Measurements from ENCODE around the gene KCNQ1.

The KCNQ1 gene

DNA sequence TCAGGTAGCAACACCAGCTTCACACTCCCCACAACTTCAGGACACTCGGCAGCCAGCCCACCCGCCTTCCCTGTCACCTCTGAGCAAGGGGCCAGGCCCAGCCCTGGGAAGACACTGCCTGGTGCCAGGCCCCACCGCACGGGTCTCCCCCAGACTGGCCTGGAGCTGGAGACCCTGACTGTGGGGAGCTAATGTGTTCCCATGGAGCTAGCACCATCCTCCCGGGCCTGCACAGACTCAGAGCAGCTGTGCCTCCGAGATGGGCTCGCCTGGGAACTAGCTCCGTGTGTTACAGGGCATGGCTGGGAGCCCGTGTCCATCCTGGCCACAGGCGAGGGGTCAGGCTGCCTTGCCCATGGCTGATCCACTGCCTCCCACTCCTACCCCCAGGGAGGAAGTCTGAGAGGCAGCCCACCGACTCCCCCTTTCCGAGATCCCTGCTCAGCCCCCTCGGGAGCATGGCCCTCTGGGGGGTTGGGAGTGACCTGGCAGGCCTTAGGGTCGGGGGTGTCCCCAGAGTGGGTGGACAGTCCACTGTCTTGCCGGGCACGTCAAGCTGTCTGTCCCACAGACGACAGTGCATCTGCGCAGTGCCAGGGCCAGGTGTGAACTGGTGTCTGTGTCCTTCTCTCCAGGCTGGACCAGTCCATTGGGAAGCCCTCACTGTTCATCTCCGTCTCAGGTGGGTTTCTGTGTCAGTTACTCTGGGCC, 331.7 kb downstream of the KCNQ1 start:
- no peak for DNase-seq

DNA sequence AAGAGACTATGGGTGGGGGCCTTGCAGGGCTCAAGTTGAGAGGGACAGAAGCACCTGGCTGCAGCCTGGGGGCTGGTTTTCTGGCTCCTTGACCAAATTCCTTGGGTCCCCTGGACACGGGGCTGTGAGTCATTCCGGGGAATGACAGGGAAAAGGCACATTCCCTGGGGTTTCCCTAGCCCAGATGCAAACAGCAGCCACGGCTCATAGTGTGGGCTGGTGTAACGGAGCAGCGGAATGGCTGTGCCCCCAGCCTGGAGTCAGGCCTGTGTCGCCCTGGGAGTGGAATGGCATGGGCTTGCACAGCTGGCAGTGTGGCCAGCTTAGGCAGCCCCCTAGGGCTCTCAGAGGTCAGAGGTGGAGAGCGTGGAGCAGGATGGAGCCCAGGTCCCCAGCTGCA, 332.6 kb downstream of the KCNQ1 start:
- no peak for DNase-seq

- no peak for DNase-seq
Measured at GRCh38 chr11:2777871-2778629, 333.2 kb downstream of the KCNQ1 start.

- DNase-seq: no peak
Measured at GRCh38 chr11:2778630-2779498, 334.1 kb downstream of the KCNQ1 start.

DNA sequence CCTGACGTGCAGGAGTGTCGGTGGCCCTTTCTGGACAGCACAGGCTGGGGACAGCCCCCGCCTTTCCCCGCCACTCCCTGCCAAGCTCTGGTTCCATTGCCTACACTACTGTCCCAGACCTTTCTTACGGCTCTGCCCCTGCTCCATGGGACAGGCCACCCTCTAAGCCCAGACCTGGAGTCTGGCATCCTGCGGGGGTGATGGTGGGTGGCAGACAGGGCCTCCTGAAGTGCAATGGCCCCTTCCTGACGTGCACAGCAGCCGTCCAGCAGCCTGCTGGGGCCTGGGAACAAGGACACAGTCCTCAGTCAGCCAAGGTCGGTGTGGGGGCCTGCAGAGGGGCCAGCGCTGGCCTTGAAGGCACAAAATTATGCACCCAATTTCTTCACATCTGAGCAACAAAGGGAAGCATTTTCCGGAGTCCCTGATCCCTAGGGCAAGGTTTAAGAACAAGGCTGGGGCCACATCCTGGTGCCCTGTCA, 334.7 kb downstream of the KCNQ1 start:
- no peak for DNase-seq

DNA sequence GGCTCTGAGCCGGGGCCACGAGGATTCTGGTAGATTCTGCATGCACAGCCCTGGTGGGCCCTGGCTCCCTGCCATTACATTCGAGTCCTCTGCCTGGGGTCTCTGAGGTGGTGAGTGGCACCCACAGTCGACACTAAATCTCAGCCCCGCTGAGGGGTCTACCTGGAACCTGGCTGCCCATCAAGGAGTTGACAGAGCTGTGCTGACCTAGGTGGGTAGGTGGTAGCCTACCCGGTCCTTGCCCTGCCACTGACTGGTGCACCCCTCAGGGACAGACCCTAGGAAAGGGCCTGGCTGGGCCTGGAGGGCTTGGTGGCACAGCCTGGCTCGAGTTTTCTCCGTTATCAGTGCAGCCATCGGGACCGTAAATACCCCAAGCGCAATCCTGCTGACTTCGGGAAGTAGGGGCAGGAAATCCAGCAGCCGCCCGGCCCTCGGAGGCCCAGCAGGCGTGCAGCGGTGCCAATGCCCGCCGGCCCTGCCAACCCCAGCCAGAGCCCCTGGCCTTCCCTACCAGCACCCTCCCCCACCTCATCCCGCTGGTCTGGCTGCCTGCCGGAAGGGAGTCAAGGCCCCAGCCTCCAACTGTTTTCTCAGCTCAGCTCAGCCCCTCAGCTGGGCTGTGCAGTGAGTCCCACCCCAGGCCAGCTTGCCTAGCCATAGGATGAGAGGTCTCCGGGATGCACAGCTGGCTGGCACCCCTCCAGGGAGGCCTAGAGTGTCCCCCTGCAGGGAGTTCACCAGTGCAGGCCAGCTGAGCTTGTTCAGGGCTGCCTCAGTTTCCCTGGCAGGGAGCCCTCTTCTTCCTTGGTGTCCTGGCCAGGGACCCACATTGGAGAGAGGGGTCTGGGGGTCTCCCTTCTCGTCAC, 335.4 kb downstream of the KCNQ1 start:
- no peak for DNase-seq

DNA sequence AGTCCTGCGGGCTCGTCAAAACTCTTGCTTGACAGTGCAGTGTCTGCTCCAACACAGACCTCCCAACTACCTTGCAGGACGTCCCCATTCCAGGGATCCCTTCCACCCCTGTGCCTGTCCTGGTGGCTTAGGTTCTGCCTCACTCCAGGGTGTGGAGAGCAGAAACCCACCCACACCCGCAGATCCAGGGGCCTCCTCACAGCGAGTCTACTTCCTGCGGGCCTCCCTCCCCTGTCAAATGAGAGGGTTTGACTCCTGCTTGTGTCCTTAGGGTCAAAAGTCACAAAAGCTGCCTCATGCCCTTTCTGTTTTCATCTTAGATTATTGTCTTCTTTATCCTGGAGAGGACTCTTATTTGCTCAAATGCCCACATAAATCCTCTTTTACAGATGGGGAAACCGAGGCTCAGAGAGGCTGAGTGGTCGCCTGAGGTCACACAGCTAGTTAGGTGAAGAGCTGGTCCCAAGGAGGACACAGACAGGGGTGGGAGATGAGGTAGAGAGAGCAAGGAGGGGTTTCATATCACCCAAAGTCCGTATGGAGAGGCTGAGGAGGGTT, 336.1 kb downstream of the KCNQ1 start:
- no peak for DNase-seq

DNA sequence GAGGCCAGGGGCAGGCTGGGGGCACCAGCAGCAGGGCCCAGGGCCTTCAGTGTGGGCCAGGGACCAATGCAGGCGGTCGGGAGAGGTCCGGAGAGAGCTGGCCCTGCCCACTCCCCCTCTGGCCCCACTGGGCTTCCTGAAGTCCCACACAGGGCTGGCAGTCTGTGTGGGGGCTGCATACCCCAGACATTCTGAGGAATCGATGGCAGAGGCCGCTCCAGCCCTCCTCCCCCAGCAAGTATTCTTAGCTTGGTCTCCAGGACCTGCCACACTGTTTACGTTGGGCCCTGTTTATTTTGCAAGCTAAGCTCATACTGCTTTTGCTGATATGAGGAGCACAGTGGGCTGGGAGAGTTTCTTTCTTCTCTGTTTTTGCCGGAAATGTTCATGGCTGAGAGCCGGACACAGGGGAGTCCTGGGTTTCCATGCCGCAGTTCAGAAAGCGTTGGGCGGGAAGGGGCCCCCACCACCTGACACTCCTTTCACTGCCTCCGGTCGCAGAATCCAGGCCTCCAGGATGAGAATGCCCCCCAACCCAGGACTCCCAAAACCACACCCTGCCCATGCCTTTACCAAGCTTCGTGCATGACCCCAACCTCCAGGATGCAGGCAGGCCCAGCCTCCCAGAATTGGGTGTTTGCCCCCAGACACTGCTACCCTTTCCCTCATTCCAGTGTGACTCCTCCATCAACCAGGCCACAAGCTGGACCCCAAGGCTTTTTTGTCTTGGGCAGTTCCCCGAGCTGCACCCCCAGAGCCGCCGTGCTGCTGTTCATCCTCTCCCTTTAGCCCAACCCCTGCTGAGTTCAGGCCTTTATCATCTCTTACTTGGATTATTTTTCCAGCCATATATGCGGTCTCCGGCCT, 336.8 kb downstream of the KCNQ1 start:
- DNase-seq: no peak

- DNase-seq: no peak
Measured at GRCh38 chr11:2782769-2783168, 338.0 kb downstream of the KCNQ1 start.

DNA sequence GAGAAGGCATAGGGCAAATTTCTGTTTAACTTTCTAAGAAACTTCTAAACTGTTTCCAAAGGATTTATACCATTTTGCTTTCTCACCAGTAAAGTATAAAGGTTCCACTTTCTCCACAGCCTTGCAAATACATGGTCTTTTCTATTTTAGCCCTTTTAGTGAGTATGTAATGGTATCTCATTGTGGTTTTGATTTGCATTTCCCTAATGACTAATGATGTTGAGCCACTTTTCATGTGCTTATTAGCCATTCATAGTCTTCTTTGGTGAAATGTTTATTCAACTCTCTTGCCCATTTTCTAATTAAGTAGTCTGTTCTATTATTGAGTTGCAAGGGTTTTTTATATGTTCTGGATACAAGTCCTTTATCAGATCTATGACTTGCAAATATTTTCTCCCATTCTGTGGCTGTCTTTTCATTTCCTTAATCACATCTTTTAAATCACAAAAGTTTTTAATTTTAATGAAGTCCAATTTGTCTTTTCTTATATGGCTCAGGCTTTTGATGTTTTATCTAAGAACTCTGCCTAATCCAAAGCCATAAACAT, 338.8 kb downstream of the KCNQ1 start:
- DNase-seq: no peak

- DNase-seq: no peak
Measured at GRCh38 chr11:2787816-2788167, 343.0 kb downstream of the KCNQ1 start.

DNA sequence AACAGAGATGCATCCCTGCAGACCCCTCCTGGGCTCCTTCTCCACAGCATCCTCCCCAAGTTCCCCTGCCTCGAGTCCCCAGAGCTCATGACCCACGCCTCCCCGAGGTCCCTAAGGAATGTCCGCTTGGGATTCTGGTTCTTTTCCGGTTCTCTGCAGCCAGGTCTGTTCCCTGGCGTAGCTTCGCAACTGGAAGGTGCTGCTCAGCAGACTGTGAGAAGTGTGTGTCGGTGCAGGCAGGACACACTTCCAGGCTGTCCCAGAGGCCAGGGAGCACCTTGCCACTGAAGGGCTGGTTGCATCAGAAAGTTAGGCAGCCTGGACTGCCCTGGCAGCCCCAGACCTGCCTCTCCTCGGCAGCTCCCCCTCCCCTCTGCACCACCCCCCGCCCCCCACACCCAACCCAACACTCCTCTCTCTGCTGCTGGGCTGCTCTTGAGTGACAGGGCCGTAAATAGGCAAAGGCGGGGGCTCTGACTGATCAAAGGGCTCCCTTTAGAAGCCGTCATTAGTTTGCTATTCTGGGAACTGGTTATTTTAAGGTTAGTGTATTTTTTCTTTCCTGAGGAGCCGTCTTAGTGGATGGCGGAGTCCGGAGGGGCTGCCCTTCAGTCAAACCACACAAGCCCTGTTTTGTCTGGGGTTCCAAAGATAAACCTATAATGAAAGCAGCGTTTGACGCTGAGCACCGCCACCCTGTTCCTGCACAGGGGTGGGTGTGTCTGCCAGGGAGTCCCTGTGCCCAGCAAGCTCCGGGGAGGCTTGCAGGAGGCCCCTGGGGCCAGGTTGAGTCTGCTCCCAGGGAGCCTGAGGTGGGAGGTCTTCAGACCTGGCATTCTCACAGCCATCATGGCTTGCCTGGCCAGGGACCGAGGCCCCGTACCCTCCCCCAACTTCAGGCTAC, 343.6 kb downstream of the KCNQ1 start:
- no peak for DNase-seq

DNA sequence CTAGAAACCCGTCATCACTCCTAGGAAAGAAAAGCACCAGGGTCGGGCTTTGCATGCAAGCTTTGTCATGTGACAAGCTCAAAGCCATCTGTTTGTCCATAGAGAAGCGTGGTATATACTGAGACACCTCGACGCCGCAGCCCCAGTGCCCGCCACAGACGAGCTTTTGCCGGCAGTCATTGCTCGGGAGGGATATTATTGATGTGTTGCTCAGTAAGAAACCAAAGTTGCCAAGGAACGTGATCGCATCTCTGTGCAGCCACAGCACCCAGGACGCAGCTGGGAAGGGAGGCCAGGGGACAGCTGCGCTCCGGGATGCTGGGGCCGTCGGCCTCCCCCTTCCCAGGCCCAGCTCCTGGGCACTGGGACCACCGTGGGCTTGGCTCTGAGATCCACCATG, 344.5 kb downstream of the KCNQ1 start:
- DNase-seq: no peak

- no peak for DNase-seq
Measured at GRCh38 chr11:2789791-2790567, 345.2 kb downstream of the KCNQ1 start.

GRCh38 chr11:2790568-2790921, 345.7 kb downstream of the KCNQ1 start:
- no peak for DNase-seq

GRCh38 chr11:2791139-2791520, 346.3 kb downstream of the KCNQ1 start:
- no peak for DNase-seq

- DNase-seq: peak in 3 of 4 experiments; percentile 7 to 48 (median 32)
Measured at GRCh38 chr11:2791521-2792380, 346.9 kb downstream of the KCNQ1 start.

Measured in activated naive CD4-positive, alpha-beta T cell (primary cell).